CD4-positive, CD25-positive, alpha-beta regulatory T cell (primary cell): ENCODE results near the gene PARP9. TPM values are rescaled to one million over a fixed set of nuclear protein-coding genes. Genes with fewer than 3 reads are reported as not detected.
"Not testable (repeated sequence)": the region's sequence is repeated elsewhere in the genome, so short reads cannot be mapped to it uniquely, and the experiment has no call there.

ENCODE experiments used
- ATAC-seq, 2 donors: fragments of 150-1000 bp; cut with Tn5 transposase; one replicate each; pipeline ENCODE4 v1.10.0; 2021; ENCODE audit warnings: low read depth in 2 of 2, moderate number of reproducible peaks in 2 of 2, moderate library complexity in 1 of 2
- DNase-seq, 3 donors: peaks; one replicate each; pipeline versions ENCODE4 v3.0.0 to v3.0.0-alpha.2; 2012 to 2022; ENCODE audit warnings: mixed read lengths in 1 of 3
- H3K27ac ChIP-seq: one replicate; pipeline ENCODE4 v1.7.0; 2013; ENCODE audit warnings: mild to moderate bottlenecking, low read length; ENCODE audit not compliant: insufficient read depth, poor library complexity, severe bottlenecking
- H3K27me3 ChIP-seq: one replicate; pipeline ENCODE4 v1.7.0; 2013; ENCODE audit warnings: low read length; ENCODE audit not compliant: control insufficient read depth, insufficient read depth
- H3K36me3 ChIP-seq: one replicate; pipeline ENCODE4 v1.7.0; 2013; ENCODE audit warnings: mild to moderate bottlenecking, low read length, moderate library complexity; ENCODE audit not compliant: control insufficient read depth, insufficient read depth
- H3K4me1 ChIP-seq: 2 replicates; pipeline ENCODE4 v1.7.0; 2013; ENCODE audit warnings: mild to moderate bottlenecking, low read length; ENCODE audit not compliant: insufficient read depth, control insufficient read depth, poor library complexity, severe bottlenecking
- H3K4me3 ChIP-seq: one replicate; pipeline ENCODE4 v1.7.0; 2013; ENCODE audit warnings: low read depth, mild to moderate bottlenecking, low read length, moderate library complexity
- H3K9me3 ChIP-seq, 2 experiments: 1 replicate in 1 of 2; 2 replicates in 1 of 2; pipeline ENCODE4 v1.7.0; 2013; ENCODE audit warnings: low read length in 2 of 2, mild to moderate bottlenecking in 1 of 2, moderate library complexity in 1 of 2; ENCODE audit not compliant: control insufficient read depth in 2 of 2
- H3K27ac Mint-ChIP-seq, 3 donors: one replicate each; pipeline ENCODE4 v1.8.0; 2020 to 2022; ENCODE audit warnings: mild to moderate bottlenecking in 3 of 3, mixed read lengths in 3 of 3, moderate library complexity in 2 of 3
- H3K27me3 Mint-ChIP-seq: one replicate; pipeline ENCODE4 v1.8.0; 2022; ENCODE audit warnings: mild to moderate bottlenecking, mixed read lengths
- H3K36me3 Mint-ChIP-seq: one replicate; pipeline ENCODE4 v1.8.0; 2020; ENCODE audit warnings: mixed read lengths
- H3K4me1 Mint-ChIP-seq, 4 donors: one replicate each; pipeline ENCODE4 v1.8.0; 2020 to 2022; ENCODE audit warnings: mixed read lengths in 4 of 4, mild to moderate bottlenecking in 1 of 4
- H3K4me3 Mint-ChIP-seq, 4 donors: one replicate each; pipeline ENCODE4 v1.8.0; 2020 to 2022; ENCODE audit warnings: mild to moderate bottlenecking in 4 of 4, mixed read lengths in 4 of 4, moderate library complexity in 3 of 4
- H3K9me3 Mint-ChIP-seq, 7 donors: one replicate each; pipeline ENCODE4 v1.8.0; 2020 to 2022; ENCODE audit warnings: mixed read lengths in 7 of 7, mild to moderate bottlenecking in 3 of 7, moderate library complexity in 2 of 7
- polyA plus RNA-seq, 4 donors: library from polyadenylated mRNA; unstranded; fragments of 300-500 nt; fragmentation: Illumina TruSeq; gene quantifications; one replicate each; pipeline ENCODE4 v1.2.3, GENCODE V29; 2021
- total RNA-seq: library from RNA; stranded (reverse); gene quantifications from one replicate; pipeline ENCODE4 v1.2.3, GENCODE V29; 2022

PARP9 gene
- total and polyA plus RNA-seq, 5 donors from 2014 or later, result 24.2 to 47.6 (median 41.7) TPM

DNA sequence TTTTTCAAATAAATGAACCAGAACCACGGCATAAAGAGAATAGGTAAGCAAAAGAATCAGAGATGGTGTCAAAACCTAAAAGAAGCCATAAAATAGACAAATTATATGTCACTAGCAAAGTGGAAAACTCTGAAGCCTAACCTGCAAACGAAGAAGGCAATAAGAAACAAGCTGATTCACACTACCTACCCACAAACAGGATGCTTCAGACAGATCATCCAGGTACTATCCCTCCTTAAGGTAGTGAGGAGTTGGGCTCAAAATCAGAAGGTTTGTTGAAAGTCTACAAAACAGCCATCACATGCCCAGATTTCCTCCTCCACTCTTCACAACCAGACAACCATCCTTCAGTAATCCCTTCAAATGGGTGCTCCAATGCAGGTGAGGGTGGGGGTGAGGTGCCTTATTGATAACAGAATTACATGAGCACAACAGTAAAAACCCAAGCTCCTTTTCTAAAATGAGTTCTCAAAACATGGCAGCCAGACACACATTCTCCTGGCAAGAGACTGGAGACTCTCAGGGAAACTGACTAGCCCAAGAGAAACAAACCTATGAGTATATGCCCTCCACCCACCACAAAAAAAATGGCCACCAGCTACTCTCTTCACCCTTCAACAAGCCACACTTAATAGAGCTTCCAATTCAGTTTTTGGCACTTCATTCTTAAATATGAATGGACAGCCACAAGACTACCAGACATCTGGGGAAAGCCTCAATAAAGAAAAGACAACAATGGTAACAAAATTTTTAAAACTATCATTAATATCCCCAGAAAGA is 55.8 kb downstream of the PARP9 start:
- H3K9me3 Mint-ChIP-seq, result peaks cover 0 to 3% (median 0%) of the 10 kb centered on the region in 7 donors
- Histone ChIP-seq H3K27ac (no peak overlapping the region), H3K9me3 (no peaks in the 10 kb centered on the region), H3K36me3 (no peaks in the 10 kb centered on the region), H3K4me3 (no peak overlapping the region), H3K27me3 (no peaks in the 10 kb centered on the region), H3K4me1 (peaks cover 26% of the 10 kb centered on the region)
- H3K4me3 Mint-ChIP-seq, result peak overlapping the region in 3 of 4 donors; percentile 28 to 71 (median 30)
- peaks cover 56 to 87% (median 78%) of the 10 kb centered on the region in 4 donors for H3K4me1 Mint-ChIP-seq
- peak overlapping the region in 1 of 3 donors; percentile 14 for H3K27ac Mint-ChIP-seq
- no peaks in the 10 kb centered on the region for H3K27me3 Mint-ChIP-seq
- ATAC-seq, result peak in 1 of 2 donors; percentile 44
- peak in 1 of 3 donors; percentile 28 for DNase-seq
- H3K36me3 Mint-ChIP-seq, result peaks cover 9% of the 10 kb centered on the region

DNA sequence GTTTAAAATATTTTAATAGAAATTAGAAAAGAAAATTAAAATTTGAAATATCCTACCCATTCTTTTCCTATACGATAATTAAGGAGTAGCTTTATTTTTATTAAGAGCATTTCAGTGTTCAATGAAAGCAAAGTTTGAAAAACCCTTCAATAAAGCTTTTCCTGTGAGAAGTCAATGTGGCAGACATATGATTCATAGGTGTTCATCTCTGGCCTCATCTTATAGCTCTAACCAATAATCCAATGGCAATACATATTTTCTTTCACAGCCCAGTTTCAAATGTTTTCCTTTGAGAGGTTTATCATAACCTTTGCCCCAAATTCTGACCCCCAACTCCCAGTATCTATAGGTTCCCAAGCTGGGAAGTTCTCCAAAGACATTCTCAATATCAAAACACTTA is 57.6 kb downstream of the PARP9 start:
- Mint-ChIP-seq H3K9me3 (peaks cover 0 to 3% (median 0%) of the 10 kb centered on the region in 7 donors), H3K27ac (no peak overlapping the region), H3K4me3 (no peak overlapping the region), H3K4me1 (peaks cover 52 to 86% (median 71%) of the 10 kb centered on the region in 4 donors), H3K27me3 (no peaks in the 10 kb centered on the region), H3K36me3 (peaks cover 13% of the 10 kb centered on the region)
- H3K36me3 ChIP-seq, result no peaks in the 10 kb centered on the region
- H3K9me3 ChIP-seq, result no peaks in the 10 kb centered on the region
- DNase-seq, result no peak
- ATAC-seq, result no peak
- H3K27me3 ChIP-seq, result no peaks in the 10 kb centered on the region
- no peak overlapping the region for H3K27ac ChIP-seq
- no peak overlapping the region for H3K4me3 ChIP-seq
- H3K4me1 ChIP-seq, result peaks cover 13% of the 10 kb centered on the region

DNA sequence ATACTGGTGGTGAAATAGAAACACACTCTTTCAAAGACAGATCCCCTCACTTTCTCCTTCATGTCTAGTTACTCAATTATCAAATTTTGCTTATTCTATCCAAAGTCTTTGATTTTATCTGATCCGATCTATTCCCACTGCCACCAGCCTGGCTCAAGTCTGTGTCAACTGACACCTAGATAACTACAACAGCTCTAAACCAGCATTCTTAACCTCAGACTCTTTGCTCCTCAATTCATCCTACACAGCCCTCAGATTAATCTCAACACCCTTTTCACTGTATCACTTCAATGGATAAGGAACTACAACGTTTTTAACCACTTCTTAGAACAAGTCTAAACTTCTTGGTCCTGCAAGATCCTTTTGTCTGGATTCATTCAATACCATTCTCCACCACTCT is 58.4 kb downstream of the PARP9 start:
- H3K9me3 ChIP-seq, result no peaks in the 10 kb centered on the region
- no peak for DNase-seq
- no peak overlapping the region for H3K4me3 Mint-ChIP-seq
- H3K36me3 ChIP-seq, result no peaks in the 10 kb centered on the region
- no peaks in the 10 kb centered on the region for H3K27me3 ChIP-seq
- H3K4me3 ChIP-seq, result no peak overlapping the region
- no peak overlapping the region for H3K27ac Mint-ChIP-seq
- H3K9me3 Mint-ChIP-seq, result peaks cover 0 to 3% (median 0%) of the 10 kb centered on the region in 7 donors
- no peaks in the 10 kb centered on the region for H3K27me3 Mint-ChIP-seq
- H3K4me1 Mint-ChIP-seq, result peaks cover 50 to 86% (median 70%) of the 10 kb centered on the region in 4 donors
- H3K4me1 ChIP-seq, result peaks cover 11% of the 10 kb centered on the region
- peaks cover 13% of the 10 kb centered on the region for H3K36me3 Mint-ChIP-seq
- no peak overlapping the region for H3K27ac ChIP-seq
- no peak for ATAC-seq

DNA sequence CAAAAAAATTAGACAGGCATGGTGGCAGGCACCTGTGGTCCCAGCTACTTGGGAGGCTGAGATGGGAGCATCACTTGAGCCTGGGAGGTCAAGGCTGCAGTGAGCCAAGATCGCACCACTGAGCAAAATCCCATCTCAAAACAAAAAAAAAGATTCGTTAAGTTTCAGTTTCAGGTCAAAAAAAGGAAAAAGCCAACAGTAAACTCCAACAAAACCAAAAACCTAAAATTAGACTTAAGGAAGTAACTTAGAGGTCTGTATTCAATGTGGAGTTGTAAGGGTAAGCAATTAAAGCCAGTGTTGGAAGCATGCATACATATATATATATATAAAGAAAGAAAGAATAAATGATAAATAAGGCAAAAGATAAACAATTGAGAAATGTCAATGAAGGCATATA is 61.2 kb downstream of the PARP9 start:
- H3K4me1 ChIP-seq, result peaks cover 13% of the 10 kb centered on the region
- H3K36me3 Mint-ChIP-seq, result peaks cover 8% of the 10 kb centered on the region
- no peaks in the 10 kb centered on the region for H3K27me3 Mint-ChIP-seq

DNA sequence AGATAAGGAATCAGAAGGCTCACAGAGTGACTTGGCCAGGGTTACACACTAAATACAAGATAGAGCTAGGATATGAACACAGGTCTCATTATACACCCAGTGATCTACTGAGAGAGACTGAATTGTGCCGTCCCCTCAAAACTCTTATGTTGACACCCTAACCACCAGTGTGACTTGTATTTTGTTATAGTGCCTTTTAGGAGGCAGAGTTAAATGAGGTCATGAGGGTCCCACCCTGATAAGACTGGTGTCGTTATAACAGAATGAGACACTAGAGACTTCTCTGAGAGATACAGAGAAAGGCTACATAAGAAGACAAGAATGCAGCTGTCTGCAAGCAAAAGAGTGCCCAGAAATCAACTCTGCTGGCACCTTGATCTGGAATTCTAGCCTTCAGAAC is 62.0 kb downstream of the PARP9 start:
- Mint-ChIP-seq H3K27me3 (no peaks in the 10 kb centered on the region), H3K4me1 (peaks cover 38 to 85% (median 67%) of the 10 kb centered on the region in 4 donors), H3K27ac (no peak overlapping the region), H3K36me3 (peaks cover 8% of the 10 kb centered on the region), H3K9me3 (peaks cover 0 to 3% (median 0%) of the 10 kb centered on the region in 7 donors), H3K4me3 (no peak overlapping the region)
- no peak for ATAC-seq
- Histone ChIP-seq H3K4me1 (peaks cover 17% of the 10 kb centered on the region), H3K9me3 (no peaks in the 10 kb centered on the region), H3K4me3 (no peak overlapping the region), H3K36me3 (no peaks in the 10 kb centered on the region), H3K27me3 (no peaks in the 10 kb centered on the region), H3K27ac (no peak overlapping the region)
- no peak for DNase-seq

More for the DNA sequence above, 61.2 kb downstream of the PARP9 start:
- Histone ChIP-seq H3K4me3 (no peak overlapping the region), H3K27me3 (no peaks in the 10 kb centered on the region), H3K36me3 (no peaks in the 10 kb centered on the region), H3K9me3 (no peaks in the 10 kb centered on the region), H3K27ac (no peak overlapping the region)
- no peak for DNase-seq
- Mint-ChIP-seq H3K27ac (no peak overlapping the region), H3K4me3 (no peak overlapping the region), H3K4me1 (peaks cover 43 to 83% (median 63%) of the 10 kb centered on the region in 4 donors), H3K9me3 (peaks cover 0 to 3% (median 0%) of the 10 kb centered on the region in 7 donors)
- no peak for ATAC-seq

DNA sequence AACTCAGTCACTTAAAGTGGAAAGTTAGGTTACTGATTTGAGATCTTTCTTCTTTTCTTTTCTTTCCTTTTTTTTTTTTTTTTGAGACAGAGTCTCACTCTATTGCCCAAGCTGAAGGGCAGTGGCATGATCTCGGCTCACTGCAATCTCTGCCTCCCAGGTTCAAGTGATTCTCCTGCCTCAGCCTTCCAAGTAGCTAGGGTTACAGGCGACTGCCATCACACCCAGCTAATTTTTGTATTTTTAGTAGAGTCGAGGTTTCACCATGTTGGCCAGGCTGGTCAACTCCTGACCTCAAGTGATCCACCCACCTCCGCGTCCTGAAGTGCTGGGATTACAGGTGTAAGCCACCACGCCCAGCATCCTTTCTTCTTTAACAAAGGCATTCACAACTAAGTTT is 63.1 kb downstream of the PARP9 start:
- Mint-ChIP-seq H3K36me3 (peaks cover 13% of the 10 kb centered on the region), H3K4me3 (peak overlapping the region in 1 of 4 donors; percentile 69), H3K4me1 (peaks cover 38 to 80% (median 64%) of the 10 kb centered on the region in 4 donors)
- DNase-seq, ATAC-seq, H3K27ac ChIP-seq, H3K27ac Mint-ChIP-seq, H3K36me3 ChIP-seq, H3K4me3 ChIP-seq, H3K9me3 Mint-ChIP-seq, H3K27me3 Mint-ChIP-seq, H3K27me3 ChIP-seq, H3K9me3 ChIP-seq: not testable (repeated sequence)
- H3K4me1 ChIP-seq, result peaks cover 17% of the 10 kb centered on the region

DNA sequence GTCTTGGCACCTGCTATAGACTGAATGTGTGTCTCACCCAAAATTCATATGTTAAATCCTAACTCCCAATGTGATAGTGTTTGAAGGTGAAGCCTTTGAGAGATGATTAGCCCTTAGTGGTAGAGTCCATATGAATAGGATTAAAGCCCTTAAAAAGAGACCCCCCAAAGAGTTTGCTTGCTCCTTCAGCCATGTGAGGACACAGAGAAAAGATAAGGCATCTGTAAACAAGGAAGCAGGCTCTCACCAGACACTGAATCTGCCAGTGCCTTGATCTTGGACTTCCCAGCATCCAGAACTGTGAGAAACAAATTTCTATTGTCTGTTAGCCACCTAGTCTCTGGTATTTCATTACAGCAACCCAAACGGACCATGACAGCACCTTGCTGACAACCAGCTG is 65.9 kb downstream of the PARP9 start:
- H3K36me3 ChIP-seq, result peaks cover 27% of the 10 kb centered on the region
- Mint-ChIP-seq H3K27ac (peak overlapping the region in 1 of 3 donors; percentile 29), H3K27me3 (no peaks in the 10 kb centered on the region), H3K4me3 (no peak overlapping the region), H3K36me3 (peaks cover 25% of the 10 kb centered on the region), H3K9me3 (no peaks in the 10 kb centered on the region), H3K4me1 (peaks cover 20 to 65% (median 40%) of the 10 kb centered on the region in 4 donors)
- ATAC-seq (no peak), DNase-seq (no peak)
- no peak overlapping the region for H3K27ac ChIP-seq
- H3K4me3 ChIP-seq, result no peak overlapping the region
- peaks cover 15% of the 10 kb centered on the region for H3K4me1 ChIP-seq
- H3K27me3 ChIP-seq, result no peaks in the 10 kb centered on the region
- H3K9me3 ChIP-seq, result no peaks in the 10 kb centered on the region

DNA sequence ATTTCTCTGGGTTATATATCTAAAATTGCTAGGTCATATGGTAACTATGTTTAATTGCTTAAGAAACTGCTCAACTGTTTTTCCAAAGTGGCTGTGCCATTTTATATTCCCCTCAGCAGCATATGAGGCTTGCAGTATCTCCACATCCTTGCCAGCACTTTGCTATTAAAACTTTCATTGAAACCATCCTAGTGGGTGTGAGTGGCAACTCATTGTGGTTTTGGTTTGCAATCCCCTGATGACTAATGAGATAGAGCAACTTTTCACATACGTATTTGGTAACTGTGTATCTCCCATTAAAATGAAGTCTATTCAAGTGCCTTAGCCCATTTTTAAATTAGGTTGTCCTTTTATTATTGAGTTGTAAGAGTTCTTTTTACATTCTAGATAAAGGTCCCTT is 66.7 kb downstream of the PARP9 start:
- Mint-ChIP-seq H3K27me3 (no peaks in the 10 kb centered on the region), H3K9me3 (no peaks in the 10 kb centered on the region), H3K4me3 (no peak overlapping the region), H3K4me1 (peaks cover 20 to 60% (median 42%) of the 10 kb centered on the region in 4 donors), H3K27ac (no peak overlapping the region), H3K36me3 (peaks cover 29% of the 10 kb centered on the region)
- Histone ChIP-seq H3K36me3 (peaks cover 30% of the 10 kb centered on the region), H3K9me3 (no peaks in the 10 kb centered on the region), H3K27me3 (no peaks in the 10 kb centered on the region), H3K4me3 (no peak overlapping the region), H3K4me1 (peaks cover 15% of the 10 kb centered on the region), H3K27ac (no peak overlapping the region)
- DNase-seq (peak in 2 of 3 donors; percentile 12 to 67), ATAC-seq (peak; percentile 88 to 89)
